Upper lobe of left lung (tissue), 6 donors: ENCODE measurements around the gene TSKU. TPM values are rescaled to one million over a fixed set of nuclear protein-coding genes. Genes with fewer than 3 reads are reported as not detected.
A peak's percentile ranks its signal among the peaks of the same experiment; 100 is the strongest.

Source experiments
- ATAC-seq, 2 donors: fragments of 200-7000 bp; cut with Tn5 transposase; one replicate each; pipeline ENCODE4 v1.9.1; 2022; ENCODE audit warnings: mild to moderate bottlenecking in 2 of 2, moderate library complexity in 2 of 2; ENCODE audit not compliant: low FRiP score in 2 of 2
- DNase-seq, 2 donors: peaks; one replicate each; pipeline ENCODE4 v3.0.0-alpha.2; 2019 to 2020
- H3K27ac ChIP-seq, 4 donors: fragments of 200-600 bp; sonication (generic); one replicate each; pipeline ENCODE4 v1.5.1; 2016 to 2019
- H3K27me3 ChIP-seq, 4 donors: fragments of 200-600 bp; sonication (generic); one replicate each; pipeline ENCODE4 v1.5.1; 2017 to 2019
- H3K36me3 ChIP-seq, 4 donors: fragments of 200-600 bp; sonication (generic); one replicate each; pipeline ENCODE4 v1.5.1; 2016 to 2019
- H3K4me1 ChIP-seq, 4 donors: fragments of 200-600 bp; sonication (generic); one replicate each; pipeline ENCODE4 v1.5.1; 2018 to 2019
- H3K4me3 ChIP-seq, 4 donors: fragments of 200-600 bp; sonication (generic); one replicate each; pipeline ENCODE4 v1.5.1; 2017 to 2019; ENCODE audit warnings: mild to moderate bottlenecking in 2 of 4, moderate library complexity in 1 of 4
- H3K9me3 ChIP-seq, 4 donors: fragments of 200-600 bp; sonication (generic); one replicate each; pipeline ENCODE4 v1.5.1; 2018 to 2019
- CTCF ChIP-seq, 6 experiments: fragments of 450-650 bp in 4 of 6; fragments of 200-600 bp in 2 of 6; sonication (generic) in 2 of 6; IDR thresholded peaks; one replicate each; pipeline ENCODE4 v1.5.1; 2016 to 2019; ENCODE audit warnings: antibody characterized with exemption in 6 of 6
- EP300 ChIP-seq, 4 donors: sonication (generic); formaldehyde crosslinking; IDR thresholded peaks; one replicate each; pipeline ENCODE4 v1.5.1; 2017; ENCODE audit warnings: antibody characterized with exemption in 4 of 4, control low read depth in 2 of 4
- POLR2A ChIP-seq, 4 donors: fragments of 450-650 bp; IDR thresholded peaks; one replicate each; pipeline ENCODE4 v1.5.1; 2016 to 2017; ENCODE audit warnings: antibody characterized with exemption in 4 of 4, mild to moderate bottlenecking in 2 of 4
- POLR2AphosphoS5 ChIP-seq, 2 donors: sonication (generic); formaldehyde crosslinking; IDR thresholded peaks; one replicate each; pipeline ENCODE4 v1.5.1; 2017; ENCODE audit warnings: antibody characterized with exemption in 2 of 2
- WGBS, 2 donors: methylation state at CpG; one replicate each; pipeline ENCODE4 v1.1.5; 2017 to 2018; 5-methylcytosine and 5-hydroxymethylcytosine counted together
- total RNA-seq, 6 donors: library from RNA; depleted of rRNA in 4 of 6; stranded (reverse); fragments of >200 nt in 4 of 6; gene quantifications; one replicate each; pipeline versions ENCODE4 v1.1.0 to v1.2.1, GENCODE V29; 2016 to 2021
- donor health status: DM: no; HTN: no; CAD: no; lungs with moderate emphysema.
- donor health status: DM: no; HTN: yes; CAD: no; lungs with severe emphysema.

Gene TSKU
- total RNA-seq, 6 donors from 2014 or later = 2.1 to 19.8 (median 9.5) TPM

- 20 to 85% methylated on average over 1 to 6 of the region's 6 CpGs for WGBS, 2 donors
- no peak overlapping the region for H3K4me3 ChIP-seq
- H3K4me1 ChIP-seq = peaks cover 19 to 30% (median 26%) of the 10 kb centered on the region in 4 donors
- TF ChIP-seq POLR2AphosphoS5 (IDR thresholded peaks at IDR 0.05) (no peak), POLR2A (IDR thresholded peaks at IDR 0.05) (no peak), CTCF (IDR thresholded peaks at IDR 0.05) (no peak), EP300 (IDR thresholded peaks at IDR 0.05) (no peak)
- ATAC-seq (peak in 1 of 2 donors; percentile 41), DNase-seq (no peak)
- H3K36me3 ChIP-seq = peaks cover 0 to 6% (median 2%) of the 10 kb centered on the region in 4 donors
- no peaks in the 10 kb centered on the region for H3K27me3 ChIP-seq
- no peaks in the 10 kb centered on the region for H3K9me3 ChIP-seq
- no peak overlapping the region for H3K27ac ChIP-seq
Observed at GRCh38 chr11:76791861-76792260, 8.7 kb downstream of the TSKU start.

- peak overlapping the region in 3 of 4 donors; percentile 19 to 62 (median 24) for H3K27ac ChIP-seq
- no peak overlapping the region for H3K4me3 ChIP-seq
- WGBS, 2 donors = 89 to 92% methylated on average over 13 of the region's 13 CpGs
- ATAC-seq = no peak
- H3K36me3 ChIP-seq = peaks cover 0 to 6% (median 2%) of the 10 kb centered on the region in 4 donors
- peaks cover 19 to 30% (median 24%) of the 10 kb centered on the region in 4 donors for H3K4me1 ChIP-seq
- no peaks in the 10 kb centered on the region for H3K27me3 ChIP-seq
- TF ChIP-seq CTCF (IDR thresholded peaks at IDR 0.05) (no peak), POLR2AphosphoS5 (IDR thresholded peaks at IDR 0.05) (no peak), EP300 (IDR thresholded peaks at IDR 0.05) (no peak), POLR2A (IDR thresholded peaks at IDR 0.05) (no peak)
- peak; percentile 8 to 47 for DNase-seq
- no peaks in the 10 kb centered on the region for H3K9me3 ChIP-seq
Observed at GRCh38 chr11:76792505-76793264, 9.5 kb downstream of the TSKU start.

GRCh38 chr11:76793391-76794291 is 10.5 kb downstream of the TSKU start:
- Histone ChIP-seq H3K27me3 (no peaks in the 10 kb centered on the region), H3K27ac (peak overlapping the region; percentile 19 to 62 (median 25)), H3K9me3 (no peaks in the 10 kb centered on the region), H3K36me3 (peaks cover 0 to 6% (median 2%) of the 10 kb centered on the region in 4 donors), H3K4me3 (no peak overlapping the region), H3K4me1 (peaks cover 13 to 25% (median 21%) of the 10 kb centered on the region in 4 donors)
- no peak for ATAC-seq
- peak in 1 of 2 donors; percentile 19 for DNase-seq
- TF ChIP-seq CTCF (IDR thresholded peaks at IDR 0.05) = no peak
- no peak for TF ChIP-seq EP300 (IDR thresholded peaks at IDR 0.05)
- no peak for TF ChIP-seq POLR2A (IDR thresholded peaks at IDR 0.05)
- no peak for TF ChIP-seq POLR2AphosphoS5 (IDR thresholded peaks at IDR 0.05)
- WGBS, 2 donors = 70% methylated on average over 9 of the region's 9 CpGs

- H3K27ac ChIP-seq = peak overlapping the region in 3 of 4 donors; percentile 3 to 26 (median 12)
- H3K9me3 ChIP-seq = no peaks in the 10 kb centered on the region
- H3K27me3 ChIP-seq = no peaks in the 10 kb centered on the region
- 93 to 94% methylated on average over 11 to 12 of the region's 12 CpGs for WGBS, 2 donors
- no peak overlapping the region for H3K4me3 ChIP-seq
- ATAC-seq = no peak
- peaks cover 17 to 29% (median 26%) of the 10 kb centered on the region in 4 donors for H3K4me1 ChIP-seq
- H3K36me3 ChIP-seq = peaks cover 0 to 6% (median 2%) of the 10 kb centered on the region in 4 donors
- TF ChIP-seq EP300 (IDR thresholded peaks at IDR 0.05) (no peak), POLR2AphosphoS5 (IDR thresholded peaks at IDR 0.05) (no peak), POLR2A (IDR thresholded peaks at IDR 0.05) (no peak), CTCF (IDR thresholded peaks at IDR 0.05) (no peak)
- peak in 1 of 2 donors; percentile 17 for DNase-seq
Observed at GRCh38 chr11:76794371-76795289, 11.5 kb downstream of the TSKU start.
